Left ventricle myocardium superior (tissue), 1 donor: Measurements from ENCODE around the gene RALGAPA1. TPM values are rescaled to one million over a fixed set of nuclear protein-coding genes. Genes with fewer than 3 reads are reported as not detected.
"Not testable (repeated sequence)": the region's sequence is repeated elsewhere in the genome, so short reads cannot be mapped to it uniquely, and the experiment has no call there.

ENCODE experiments used
- ATAC-seq: fragments of 200-7000 bp; cut with Tn5 transposase; one replicate; pipeline ENCODE4 v1.9.1; 2020; ENCODE audit warnings: mild to moderate bottlenecking, moderate library complexity
- DNase-seq: peaks from one replicate; pipeline ENCODE4 v3.0.0-alpha.2; 2020
- intact Hi-C: fragments of 100-400 bp; cut with micrococcal nuclease; formaldehyde crosslinking; loops from one replicate; pipeline ENCODE4 v1.11.0; 2022
- long read RNA-seq: library from polyadenylated mRNA; unstranded; transcript quantifications from one replicate; pipeline ENCODE4 v2.0.0, GENCODE V29; 2021
- total RNA-seq: library from RNA; stranded (reverse); fragmentation: NEBNext Ultra II Directional; extraction: Animal tissue kit (Norgen Biotek cat#: 25700); gene quantifications from one replicate; pipeline ENCODE4 v1.2.1, GENCODE V29; 2021
- donor health status: DM: no; HTN: yes; CAD: no; lungs with severe emphysema.

The RALGAPA1 gene
- 31.8 TPM for total RNA-seq
- long read RNA-seq, partial matches to known transcripts = 12 of 16 reads
- long read RNA-seq, other reads (novel, unspliced or antisense) = 4 of 16 reads

DNA sequence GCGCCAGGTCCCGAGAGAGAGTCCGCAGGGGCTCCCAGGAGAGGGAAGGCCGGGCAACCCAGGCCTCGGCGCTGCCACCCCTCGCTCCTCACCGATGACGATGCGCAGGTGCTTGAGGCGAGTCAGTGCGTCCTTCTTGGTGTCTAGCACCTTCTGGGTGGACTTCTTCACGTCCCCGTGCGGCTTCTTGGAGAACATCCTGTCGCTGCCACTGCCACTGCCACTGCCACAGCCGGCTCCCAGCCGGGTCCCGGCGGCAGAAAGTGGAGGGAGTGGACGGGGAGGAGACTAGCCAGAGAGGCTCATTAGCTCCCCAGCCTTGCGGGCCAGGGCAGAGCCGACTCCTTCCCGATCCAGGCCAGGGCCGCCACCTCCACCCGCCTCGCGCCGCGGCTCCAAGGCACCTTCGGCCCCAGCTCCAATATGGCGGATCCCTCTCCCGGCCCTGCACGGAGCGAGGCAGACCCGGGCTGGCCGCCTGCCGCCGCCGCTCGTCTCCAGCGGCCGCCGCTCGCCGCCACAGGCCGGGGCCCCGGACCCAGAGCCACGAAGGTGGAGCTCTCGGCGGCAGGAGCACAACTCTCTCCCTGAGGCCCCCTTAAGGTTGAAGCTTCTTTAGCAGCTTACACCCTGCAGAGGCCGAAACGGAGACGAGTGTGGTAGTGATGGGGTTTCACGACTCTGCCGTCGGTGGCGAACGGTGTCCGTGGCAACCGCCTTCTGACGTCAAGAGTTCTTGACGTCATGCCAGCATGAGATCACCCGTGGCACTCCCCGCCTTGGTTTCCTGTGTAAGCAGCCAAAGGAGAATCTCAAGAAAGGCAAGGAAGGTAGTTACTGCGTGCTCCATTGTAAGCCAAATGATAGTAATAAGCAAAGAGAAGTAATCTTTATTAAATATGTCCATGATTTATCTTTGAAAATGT, at the start of gene RALGAPA1:
Gene RALGAPA1, minus strand, starts transcription at position 658 of the 926 bp plus-strand sequence. Its CDS starts 460 bp downstream, at position 198.
- ATAC-seq (peak; percentile 99), DNase-seq (peak; percentile 93)
- intact Hi-C loops = not testable (repeated sequence)

DNA sequence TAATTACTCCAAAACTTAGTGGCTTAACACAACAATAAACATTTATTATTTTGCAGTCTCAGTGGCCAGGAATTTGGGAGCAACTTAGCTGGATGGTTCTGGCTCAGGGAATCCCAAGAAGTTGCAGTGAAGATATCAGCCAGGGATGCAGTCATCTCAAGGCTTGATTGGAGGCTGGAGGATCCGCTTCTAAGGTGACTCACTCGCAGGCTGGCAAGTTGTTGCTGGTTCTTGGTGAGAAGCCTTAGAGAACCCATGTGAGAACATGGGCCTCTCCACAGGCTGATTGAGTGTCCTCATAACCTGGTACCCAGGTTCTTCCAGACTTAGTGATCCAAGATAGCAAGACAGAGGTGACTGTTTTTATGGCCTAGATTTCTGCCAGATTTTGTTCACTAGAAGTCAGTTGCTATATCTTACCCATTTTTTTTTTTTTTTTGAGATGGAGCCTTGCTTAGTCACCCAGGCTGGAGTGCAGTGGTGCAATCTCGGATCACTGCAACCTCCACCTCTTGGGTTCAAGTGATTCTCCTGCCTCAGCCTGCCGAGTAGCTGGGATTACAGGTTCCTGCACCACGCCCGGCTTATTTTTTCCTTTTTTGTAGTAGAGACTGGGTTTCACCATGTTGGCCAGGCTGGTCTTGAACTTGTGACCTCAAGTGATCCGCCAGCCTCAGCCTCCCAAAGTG, 49.6 kb upstream of the RALGAPA1 start:
- DNase-seq (no peak), ATAC-seq (no peak)
- intact Hi-C loops = no loop called here

DNA sequence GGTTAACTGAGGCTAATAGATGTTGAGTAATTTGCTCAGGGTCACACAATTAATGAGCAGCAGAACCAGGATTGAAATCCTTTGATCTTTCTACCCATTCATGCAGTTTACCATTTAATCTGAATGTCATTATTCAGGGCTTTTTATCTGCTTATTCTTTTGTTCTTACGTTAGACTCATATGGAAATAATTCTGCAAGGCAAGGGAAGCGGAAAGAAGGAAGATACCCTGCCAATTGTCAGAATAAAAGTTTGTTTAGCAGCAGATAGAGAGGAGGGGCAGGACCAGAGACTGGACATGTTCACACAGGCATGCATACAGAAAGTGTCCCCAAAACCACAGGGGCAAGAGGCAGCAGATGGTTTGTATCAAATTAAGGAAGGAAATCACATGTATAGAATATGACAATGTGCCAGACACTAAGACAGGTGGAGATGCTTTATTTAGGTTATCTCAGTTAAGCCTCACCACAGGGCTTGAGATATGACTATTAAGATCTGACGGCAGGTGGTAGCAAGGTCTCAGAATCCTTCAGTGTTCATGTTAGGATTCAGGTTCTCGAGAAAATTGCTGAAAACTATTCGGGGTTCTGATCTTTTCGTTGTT, 46.9 kb upstream of the RALGAPA1 start:
- ATAC-seq (no peak), DNase-seq (no peak)
- intact Hi-C loops = no loop called here

DNA sequence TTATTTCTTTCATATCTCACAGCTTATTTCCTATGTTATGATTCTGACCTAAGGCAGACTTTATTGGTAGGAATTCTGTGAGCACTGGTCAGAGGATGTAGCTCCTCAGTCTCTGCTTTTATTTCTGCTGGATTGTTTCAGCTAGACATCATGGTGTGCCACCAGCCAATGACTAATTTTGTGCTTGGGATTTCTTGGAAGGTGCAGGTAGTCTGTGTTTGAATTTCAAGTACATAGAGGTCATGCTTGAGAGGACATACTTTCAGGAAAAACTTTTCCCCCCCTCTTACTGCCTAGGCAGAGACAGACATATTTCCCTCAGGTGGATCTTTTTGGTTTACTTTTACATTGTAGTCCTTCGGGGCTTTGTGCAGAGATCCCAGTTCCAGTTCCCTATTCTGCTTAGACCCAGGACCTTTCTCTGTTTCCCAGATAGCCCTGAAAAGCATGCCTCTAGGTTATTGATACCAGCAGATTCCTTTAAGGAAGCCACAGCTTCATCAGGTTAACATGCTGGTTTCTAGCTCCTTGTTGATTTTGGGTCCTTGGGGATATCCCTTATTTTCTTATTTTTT, 45.7 kb upstream of the RALGAPA1 start:
- ATAC-seq (no peak), DNase-seq (no peak)
- intact Hi-C loops = no loop called here

DNA sequence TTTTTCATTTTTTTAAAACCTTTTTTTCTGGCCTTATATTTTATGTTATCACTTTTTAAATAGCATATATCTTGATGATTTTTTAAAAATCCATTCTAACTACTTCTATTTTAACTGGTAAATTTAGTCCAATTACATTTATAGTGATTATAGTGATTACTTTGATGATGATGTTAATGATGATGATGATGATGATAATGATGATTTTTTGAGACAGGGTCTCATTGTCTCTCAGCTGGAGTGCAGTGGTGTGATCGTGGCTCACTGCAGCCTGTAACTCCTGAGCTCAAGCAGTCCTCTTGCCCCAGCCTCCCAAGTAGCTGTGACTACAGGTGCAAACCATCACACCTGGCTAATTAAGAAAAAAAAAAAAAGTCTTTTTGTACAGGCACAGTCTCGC, 44.1 kb upstream of the RALGAPA1 start:
- DNase-seq (no peak), ATAC-seq (no peak)
- intact Hi-C loops = no loop called here

DNA sequence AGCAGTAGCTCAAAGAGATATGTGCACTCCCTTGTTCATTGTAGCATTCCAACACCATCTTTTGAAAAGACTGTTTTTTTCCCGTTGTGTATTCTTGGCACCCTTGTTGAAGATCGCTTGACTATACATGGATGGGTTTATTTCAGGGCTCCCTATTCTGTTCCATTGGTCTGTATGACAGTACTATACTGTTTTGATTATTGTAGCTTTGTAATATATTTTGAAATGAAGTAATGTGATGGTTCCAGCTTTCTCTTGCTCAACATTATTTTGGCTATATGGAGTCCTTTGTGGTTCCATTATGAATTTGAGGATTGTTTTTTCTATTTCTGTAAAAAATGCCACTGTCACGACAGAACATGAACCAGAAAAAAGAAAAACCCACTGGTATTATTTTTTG, 42.7 kb upstream of the RALGAPA1 start:
- DNase-seq = no peak
- intact Hi-C loops = no loop called here
- ATAC-seq = no peak

DNA sequence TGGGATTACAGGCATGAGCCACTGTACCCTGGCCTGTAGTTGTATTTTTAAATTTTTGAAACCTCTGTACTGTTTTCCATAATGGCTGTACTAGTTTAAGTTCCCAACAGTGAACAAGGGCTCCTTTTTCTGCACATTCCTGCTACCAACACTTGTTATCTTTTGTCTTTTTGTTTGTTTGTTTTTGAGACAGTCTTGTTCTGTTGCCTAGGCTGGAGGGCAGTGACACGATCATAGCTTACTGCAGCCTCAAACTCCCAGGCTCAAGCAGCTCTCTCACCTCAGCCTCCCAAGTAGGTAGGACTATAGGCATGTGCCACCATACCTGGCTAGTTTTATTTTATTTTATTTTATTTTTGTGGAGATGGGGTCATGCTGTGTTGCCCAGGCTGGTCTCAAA, 40.0 kb upstream of the RALGAPA1 start:
- intact Hi-C loops = no loop called here
- ATAC-seq (no peak), DNase-seq (no peak)

DNA sequence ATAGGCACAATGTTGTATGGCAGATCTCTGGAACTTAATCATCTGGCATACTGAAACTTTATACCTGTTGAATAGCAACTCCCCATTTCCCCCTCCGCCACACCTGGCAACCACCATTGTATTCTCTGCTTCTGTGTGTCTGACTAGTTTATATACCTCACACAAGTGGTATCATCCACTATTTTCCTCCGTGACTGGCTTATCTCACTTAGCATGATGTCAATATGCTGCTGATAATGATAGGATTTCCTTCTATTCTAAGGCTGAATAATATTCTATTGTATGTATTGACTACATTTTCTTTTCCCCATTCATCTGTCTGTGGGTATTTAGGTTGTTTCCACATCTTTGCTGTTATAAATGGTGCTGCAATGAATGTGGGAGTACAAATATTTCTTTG, 38.5 kb upstream of the RALGAPA1 start:
- ATAC-seq (no peak), DNase-seq (no peak)
- intact Hi-C loops = no loop called here

DNA sequence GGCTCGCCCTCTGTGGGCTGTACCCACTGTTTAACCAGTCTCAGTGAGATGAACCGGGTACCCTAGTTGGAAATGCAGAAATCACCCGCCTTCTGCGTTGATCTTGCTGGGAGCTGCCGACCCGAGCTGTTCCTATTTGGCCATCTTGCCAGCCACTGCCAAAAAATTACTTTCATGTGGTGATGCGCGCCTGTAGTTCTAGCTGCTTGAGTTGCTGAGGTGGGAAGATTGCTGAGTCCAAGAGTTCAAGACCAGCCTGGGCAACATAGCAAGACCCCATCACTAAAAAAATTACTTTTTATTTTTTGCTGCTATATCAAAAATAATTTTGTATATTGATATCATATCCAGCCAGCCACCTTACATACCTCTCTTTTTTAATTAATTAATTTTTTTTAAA, 35.4 kb upstream of the RALGAPA1 start:
- ATAC-seq (no peak), DNase-seq (no peak)
- intact Hi-C loops = no loop called here

DNA sequence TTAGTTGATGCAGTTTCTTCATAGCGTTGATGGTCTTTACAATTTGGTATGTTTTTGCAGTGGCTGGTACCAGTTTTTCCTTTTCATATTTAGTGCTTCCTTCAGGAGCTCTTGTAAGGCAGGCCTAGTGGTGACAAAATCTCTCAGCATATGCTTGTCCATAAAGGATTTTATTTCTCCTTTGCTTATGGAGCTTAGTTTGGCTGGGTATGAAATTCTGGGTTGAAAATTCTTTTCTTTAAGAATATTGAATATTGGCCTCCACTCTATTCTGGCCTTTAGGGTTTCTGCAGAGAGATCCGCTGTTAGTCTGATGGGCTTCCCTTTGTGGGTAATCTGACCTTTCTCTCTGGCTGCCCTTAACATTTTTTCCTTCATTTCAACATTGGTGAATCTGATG, 33.1 kb upstream of the RALGAPA1 start:
- DNase-seq, ATAC-seq, intact Hi-C loops: not testable (repeated sequence)

DNA sequence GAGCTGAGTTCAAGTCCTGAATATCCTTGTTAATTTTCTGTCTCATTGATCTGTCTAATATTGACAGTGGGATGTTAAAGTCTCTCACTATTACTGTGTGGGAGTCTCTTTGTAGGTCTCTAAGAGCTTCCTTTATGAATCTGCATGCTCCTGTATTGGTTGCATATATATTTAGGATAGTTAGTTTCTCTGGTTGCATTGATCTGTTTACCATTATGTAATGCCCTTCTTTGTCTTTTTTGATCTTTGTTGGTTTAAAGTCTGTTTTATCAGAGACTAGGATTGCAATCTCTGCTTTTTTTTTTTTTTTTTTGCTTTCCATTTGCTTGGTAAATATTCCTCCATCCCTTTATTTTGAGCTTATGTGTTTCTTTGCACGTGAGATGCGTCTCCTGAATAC, 32.6 kb upstream of the RALGAPA1 start:
- ATAC-seq, DNase-seq, intact Hi-C loops: not testable (repeated sequence)

DNA sequence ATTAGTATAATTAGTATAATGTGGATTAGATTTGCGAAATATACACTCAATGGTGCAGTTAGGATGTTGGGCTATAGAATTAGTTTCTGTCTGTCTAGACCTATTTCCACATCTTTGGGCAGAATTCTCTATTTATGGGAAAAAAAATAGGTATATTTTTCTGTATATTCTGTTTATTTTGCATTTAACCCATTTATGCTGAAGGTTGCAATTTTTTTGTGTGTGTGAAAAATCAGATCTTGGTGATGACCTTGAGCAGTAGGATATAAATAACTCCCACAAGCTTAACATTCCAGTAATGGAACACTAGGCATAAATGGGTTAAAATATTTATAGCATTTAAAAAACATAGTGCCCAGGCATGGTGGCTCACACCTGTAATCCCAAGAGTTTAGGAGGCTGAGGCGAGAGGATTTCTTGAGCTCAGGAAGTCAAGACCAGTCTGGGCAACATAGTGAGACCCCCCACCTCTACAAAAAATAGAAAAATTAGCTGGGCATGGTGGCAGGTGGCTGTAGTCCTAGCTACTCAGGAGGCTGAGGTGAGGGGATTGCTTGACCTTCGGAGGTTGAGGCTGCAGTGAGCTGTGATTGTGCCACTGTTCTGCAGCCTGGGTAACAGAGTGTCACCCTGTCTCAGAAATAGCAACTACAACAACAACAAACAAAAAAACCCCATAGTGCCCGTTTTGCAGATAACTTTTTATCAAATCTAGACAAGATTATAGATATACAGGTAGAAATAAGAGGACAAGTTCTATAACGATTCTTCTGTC, 26.3 kb upstream of the RALGAPA1 start:
- ATAC-seq (peak; percentile 63), DNase-seq (no peak)
- intact Hi-C loops = no loop called here

DNA sequence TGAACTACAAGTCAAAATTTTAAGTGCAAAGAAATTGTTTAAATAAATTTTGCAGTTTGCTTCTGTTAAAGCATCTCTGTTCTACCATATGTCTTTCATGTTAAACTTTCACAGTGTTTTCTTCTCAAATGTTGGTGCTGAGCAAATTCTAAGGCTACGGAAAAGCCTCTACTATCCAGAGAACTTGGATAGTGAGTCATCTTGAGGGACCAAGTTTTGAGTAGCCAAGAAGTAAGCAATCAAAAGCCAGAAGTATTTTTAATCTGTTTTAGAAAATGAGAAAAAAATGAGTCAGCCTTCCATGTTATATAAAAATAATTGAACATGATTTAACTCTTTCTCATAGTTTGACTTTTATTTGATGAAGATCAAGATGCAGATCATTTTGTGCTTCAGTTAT, 20.4 kb upstream of the RALGAPA1 start:
- ATAC-seq (no peak), DNase-seq (no peak)
- intact Hi-C loops = no loop called here

DNA sequence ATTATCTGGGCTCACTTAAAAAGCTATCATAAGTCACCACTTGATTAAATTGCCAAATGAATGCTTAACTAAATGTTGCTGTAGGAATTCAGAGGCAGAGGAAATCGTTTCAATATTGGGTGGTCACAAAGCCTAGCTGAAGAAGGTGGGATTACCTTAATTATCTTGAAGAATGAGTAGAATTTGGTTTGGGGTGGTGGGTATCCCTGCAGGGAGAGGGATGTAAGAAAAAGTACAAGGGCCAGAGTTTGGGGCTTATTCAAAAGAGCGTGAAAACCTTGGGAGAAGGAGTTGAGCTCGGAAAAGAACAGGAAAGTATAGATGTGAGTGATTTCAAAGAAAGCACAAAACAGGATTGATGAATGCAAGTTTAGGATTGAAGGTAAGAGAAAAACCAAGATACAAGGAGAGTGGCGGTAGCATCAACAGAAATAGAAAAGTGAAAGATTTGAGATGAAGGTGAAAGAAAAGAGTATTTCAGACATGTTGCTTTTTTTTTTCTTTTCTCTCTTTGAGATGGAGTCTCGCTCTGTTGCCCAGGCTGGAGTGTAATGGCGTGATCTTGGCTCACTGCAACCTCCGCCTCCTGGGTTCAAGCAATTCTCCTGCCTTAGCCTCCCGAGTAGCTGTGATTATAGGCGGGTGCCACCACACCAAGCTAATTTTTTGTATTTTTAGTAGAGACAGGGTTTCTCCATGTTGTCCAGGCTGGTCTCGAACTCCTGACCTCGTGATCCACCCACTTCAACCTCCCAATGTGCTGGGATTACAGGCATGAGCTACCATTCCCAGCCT, 18.8 kb upstream of the RALGAPA1 start:
- DNase-seq (no peak), ATAC-seq (no peak)
- intact Hi-C loops = no loop called here

DNA sequence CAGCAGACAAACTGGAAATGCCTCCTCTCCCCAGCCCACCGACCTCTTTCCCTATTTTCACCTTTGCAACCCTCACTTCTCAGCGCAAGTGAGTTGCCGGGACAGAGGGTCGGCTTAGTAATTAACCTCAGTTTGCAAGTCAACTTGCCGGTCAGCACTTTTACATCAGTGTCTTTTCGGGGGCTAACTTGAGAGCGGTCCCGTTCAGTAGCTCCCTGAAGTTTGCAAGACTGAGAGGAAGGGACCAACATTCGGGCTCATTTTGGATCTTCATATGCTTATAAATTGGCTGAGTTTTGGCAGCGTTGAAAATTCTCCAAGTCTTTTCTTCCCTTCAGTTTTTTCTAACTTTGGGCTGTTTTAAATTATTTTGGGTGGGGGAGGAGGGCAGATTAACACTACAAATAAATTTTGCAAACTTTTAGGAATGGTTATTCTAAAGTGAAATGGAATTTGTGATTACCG, 17.9 kb upstream of the RALGAPA1 start:
- intact Hi-C loops = no loop called here
- no peak for ATAC-seq
- no peak for DNase-seq

DNA sequence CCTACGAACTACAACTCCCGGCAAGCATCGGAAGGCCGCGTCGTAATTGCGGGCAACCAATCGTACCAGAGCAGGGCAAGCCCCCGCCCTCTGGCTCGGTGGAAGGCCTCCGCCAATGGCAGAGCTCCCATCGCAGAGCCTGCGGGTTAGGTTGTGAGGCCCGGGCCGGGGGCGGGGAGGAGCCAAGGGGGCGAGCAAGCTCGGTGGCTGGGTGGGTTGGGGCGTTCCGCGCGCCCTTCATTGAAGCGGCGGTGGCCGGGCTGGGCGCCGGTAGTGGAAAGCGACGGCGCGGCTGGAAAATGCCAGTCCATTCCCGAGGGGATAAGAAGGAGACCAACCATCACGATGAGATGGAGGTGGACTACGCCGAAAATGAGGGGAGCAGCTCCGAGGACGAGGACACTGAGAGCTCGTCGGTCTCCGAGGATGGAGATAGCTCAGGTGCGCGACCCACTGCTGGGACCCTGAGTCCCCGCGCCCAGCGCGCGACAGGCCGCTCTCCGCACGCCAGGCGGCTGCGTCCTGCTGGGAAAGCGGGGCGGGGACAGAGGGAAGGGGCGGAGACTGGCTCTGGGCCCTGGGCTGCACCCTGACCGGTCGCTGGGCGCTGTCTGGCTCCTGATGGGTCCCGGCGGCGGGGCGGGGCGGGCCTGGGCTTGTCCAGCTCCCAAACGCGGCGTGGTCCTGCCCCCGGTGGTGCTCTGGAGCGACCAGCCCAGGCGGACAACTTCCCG, 17.3 kb upstream of the RALGAPA1 start, which contains the start of gene BRMS1L:
Gene BRMS1L, plus strand, starts transcription at position 121 of the 734 bp plus-strand sequence. Its CDS starts 179 bp downstream, at position 300.
- ATAC-seq (peak; percentile 98), DNase-seq (peak; percentile 99)
- intact Hi-C loops = no loop called here

DNA sequence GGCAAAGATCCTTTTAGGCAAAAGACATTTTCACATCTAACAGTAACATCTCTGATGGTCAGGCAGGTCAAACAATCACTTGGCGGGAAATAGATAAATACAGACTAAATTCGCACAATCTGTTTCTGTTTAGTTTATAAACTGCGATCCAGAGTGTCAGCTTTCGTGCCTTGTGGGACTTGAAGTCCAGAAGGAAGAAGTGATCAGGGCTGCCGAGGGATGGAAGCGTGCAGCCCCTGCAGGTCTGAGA, 16.8 kb upstream of the RALGAPA1 start:
- no peak for DNase-seq
- intact Hi-C loops = no loop called here
- no peak for ATAC-seq
